PC-3 (cell line): Measurements from ENCODE around the gene ABHD18. TPM values are rescaled to one million over a fixed set of nuclear protein-coding genes. Genes with fewer than 3 reads are reported as not detected.

Experiments
- ATAC-seq: fragments of 200-7000 bp; cut with Tn5 transposase; 2 replicates; pipeline ENCODE4 v1.9.1; 2020; ENCODE audit warnings: mild to moderate bottlenecking, moderate library complexity
- Bru-seq: library from RNA; stranded (reverse); fragments of 400-500 nt; gene quantifications from one replicate; lab custom pipeline; 2021; lab: Mats Ljungman, UMichigan
- BruChase-seq, 2 experiments: library from RNA; stranded (reverse); fragments of 400-500 nt; gene quantifications; one replicate each; lab custom pipeline; 2021; lab: Mats Ljungman, UMichigan
- BruUV-seq: library from RNA; stranded (reverse); fragments of 400-500 nt; replicated peaks from 2 replicates; lab custom pipeline; 2021; lab: Mats Ljungman, UMichigan
- CTCF ChIA-PET: fragments of 300-600 bp; sonication (Branson Sonifier 250); formaldehyde crosslinking; loops from one replicate; lab custom pipeline; 2022; ENCODE audit warnings: antibody characterized with exemption; lab: Charles Lee
- POLR2A ChIA-PET: fragments of 300-600 bp; sonication (Branson Sonifier 250); formaldehyde crosslinking; loops from one replicate; lab custom pipeline; 2022; ENCODE audit warnings: antibody characterized with exemption; ENCODE audit not compliant: unreplicated experiment; lab: Charles Lee
- DNase-seq: peaks from one replicate; pipeline ENCODE4 v3.0.0-alpha.2; 2015
- H2AFZ ChIP-seq: fragments of 300-600 bp; sonication (generic); 2 replicates; pipeline ENCODE4 v1.6.0; 2016; ENCODE audit warnings: antibody characterized with exemption, low read length
- H3F3A ChIP-seq: fragments of 300-600 bp; sonication (generic); one replicate; pipeline ENCODE4 v1.6.0; 2017; ENCODE audit warnings: antibody characterized with exemption, low read length, control low read depth, mild to moderate bottlenecking; ENCODE audit not compliant: unreplicated experiment
- H3K27ac ChIP-seq: fragments of 300-600 bp; sonication (generic); 2 replicates; pipeline ENCODE4 v1.5.1; 2016; ENCODE audit warnings: mild to moderate bottlenecking, low read length
- H3K27me3 ChIP-seq: fragments of 300-600 bp; sonication (generic); 2 replicates; pipeline ENCODE4 v1.6.1; 2016; ENCODE audit warnings: low read length, mixed read lengths
- H3K36me3 ChIP-seq: fragments of 300-600 bp; sonication (generic); 2 replicates; pipeline ENCODE4 v1.6.1; 2016; ENCODE audit warnings: low read depth, mixed run types, low read length, mixed read lengths
- H3K4me1 ChIP-seq: fragments of 300-600 bp; sonication (generic); 2 replicates; pipeline ENCODE4 v1.5.1; 2016; ENCODE audit warnings: low read length; ENCODE audit not compliant: insufficient read depth
- H3K4me2 ChIP-seq: fragments of 300-600 bp; sonication (generic); 2 replicates; pipeline ENCODE4 v1.6.0; 2016; ENCODE audit warnings: low read length
- H3K4me3 ChIP-seq: fragments of 300-600 bp; sonication (generic); 2 replicates; pipeline ENCODE4 v1.5.1; 2016; ENCODE audit warnings: mild to moderate bottlenecking, low read length, mixed read lengths
- H3K79me2 ChIP-seq: fragments of 300-600 bp; sonication (generic); 2 replicates; pipeline ENCODE4 v1.6.1; 2017; ENCODE audit warnings: low read length, mixed read lengths
- H3K9ac ChIP-seq: fragments of 300-600 bp; sonication (generic); 2 replicates; pipeline ENCODE4 v1.6.0; 2016; ENCODE audit warnings: mild to moderate bottlenecking, low read length
- H3K9me2 ChIP-seq: fragments of 300-600 bp; sonication (generic); replicated peaks from 2 replicates; pipeline ENCODE4 v1.6.1; 2016; ENCODE audit warnings: mixed run types, low read length, mixed read lengths
- H3K9me3 ChIP-seq: fragments of 300-600 bp; sonication (generic); 2 replicates; pipeline ENCODE4 v1.6.1; 2016; ENCODE audit warnings: low read length, mixed read lengths
- H4K20me1 ChIP-seq: fragments of 300-600 bp; sonication (generic); 2 replicates; pipeline ENCODE4 v1.6.1; 2016; ENCODE audit warnings: low read length, mixed read lengths
- EZH2 ChIP-seq: fragments of 300-600 bp; sonication (generic); IDR thresholded peaks from one replicate; pipeline ENCODE4 v1.6.1; 2017; ENCODE audit warnings: antibody characterized with exemption, mild to moderate bottlenecking, low read length; ENCODE audit not compliant: unreplicated experiment
- EZH2phosphoT487 ChIP-seq: fragments of 300-600 bp; sonication (generic); IDR thresholded peaks from 2 replicates; pipeline ENCODE4 v1.6.1; 2018; ENCODE audit warnings: mild to moderate bottlenecking, antibody characterized with exemption, low read length, borderline replicate concordance
- intact Hi-C: fragments of 100-400 bp; cut with micrococcal nuclease; formaldehyde crosslinking; loops from 2 replicates; pipeline ENCODE4 v1.9.0; 2023
- long read RNA-seq: library from polyadenylated mRNA; unstranded; transcript quantifications from one replicate; pipeline ENCODE4 v2.0.0, GENCODE V29; 2021; ENCODE audit not compliant: unreplicated experiment
- total RNA-seq: library from RNA; depleted of rRNA; stranded (reverse); fragments of >200 nt; gene quantifications from 2 replicates; pipeline ENCODE4 v1.2.3, GENCODE V29; 2014; rRNA removed
- TF ChIP-seq, protein P1 (sequence below): fragments of 300-600 bp; sonication (generic); conservative IDR thresholded peaks from 2 replicates; pipeline ENCODE4 v1.5.1; 2017; ENCODE audit warnings: antibody characterized with exemption, low read depth, mild to moderate bottlenecking, low read length

Gene ABHD18
- total RNA-seq (3.3 and 6.2 TPM in 2 replicates), Bru-seq, nascent RNA (percentile 60 among the genes with signal in this experiment), BruChase-seq, experiment 1, labeled RNA remaining after a 6-hour chase (percentile 63 among the genes with signal in this experiment), BruChase-seq, experiment 2, labeled RNA remaining after a 2-hour chase (percentile 66 among the genes with signal in this experiment)
- long read RNA-seq, full-length matches to known transcripts: 3 of 12 reads
- long read RNA-seq, partial matches to known transcripts: 5 of 12 reads
- long read RNA-seq, other reads (novel, unspliced or antisense): 4 of 12 reads

DNA sequence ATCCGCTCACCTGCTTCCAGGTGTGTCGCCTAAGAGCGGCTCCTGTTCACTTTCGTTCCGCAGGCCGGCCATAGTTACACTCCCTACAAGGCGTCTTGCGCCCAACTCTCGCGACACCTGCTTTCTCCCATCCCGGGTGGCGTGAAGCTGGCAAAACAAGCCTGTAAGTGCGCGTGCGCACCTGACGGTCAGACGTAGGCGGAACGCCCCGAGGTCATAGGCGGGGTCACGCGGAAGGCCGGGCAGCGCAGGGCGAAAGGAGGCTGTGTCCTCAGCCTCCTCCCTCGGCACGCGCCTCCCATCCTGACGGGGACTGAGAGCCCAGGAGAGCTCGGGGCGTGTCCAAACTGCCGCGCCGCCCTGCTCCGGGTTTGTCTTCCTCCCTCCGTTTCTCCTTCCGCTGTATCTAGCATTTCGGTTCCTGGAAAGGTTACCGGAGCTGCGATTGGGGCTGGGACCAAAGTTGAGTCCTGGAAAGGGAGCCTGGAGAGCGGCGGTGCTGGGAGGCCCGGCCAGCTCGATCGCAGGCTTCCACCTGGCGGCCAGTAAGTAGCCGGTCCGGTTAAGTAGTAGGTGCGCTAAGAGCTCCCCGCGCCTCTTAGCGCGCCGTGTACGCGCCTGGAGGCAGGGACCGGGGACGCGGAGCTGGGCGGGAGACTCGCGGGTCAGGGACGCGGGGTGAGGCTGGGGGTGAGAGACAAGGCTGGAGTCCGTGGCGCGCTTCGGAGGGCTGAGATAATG lies at the start of gene ABHD18, which contains the start of gene MFSD8:
TSS of gene ABHD18 (plus strand) at position 345 of the 741 bp plus-strand sequence. CDS start 17,550 bp downstream, outside the sequence.
TSS of gene MFSD8 (minus strand) at position 112 of the 741 bp plus-strand sequence. CDS start at position 72, 40 bp downstream.
- H3K9me3 ChIP-seq: no peaks in the 10 kb centered on the region
- DNase-seq: peak; percentile 98
- BruUV-seq: TSS peak; percentile 70
- peak within 1 kb of the TSS; percentile 95 for H3K4me3 ChIP-seq
- peak; percentile 96 for ATAC-seq
- peak within 1 kb of the TSS; percentile 92 for H2AFZ ChIP-seq
- TF ChIP-seq, protein P1, sequence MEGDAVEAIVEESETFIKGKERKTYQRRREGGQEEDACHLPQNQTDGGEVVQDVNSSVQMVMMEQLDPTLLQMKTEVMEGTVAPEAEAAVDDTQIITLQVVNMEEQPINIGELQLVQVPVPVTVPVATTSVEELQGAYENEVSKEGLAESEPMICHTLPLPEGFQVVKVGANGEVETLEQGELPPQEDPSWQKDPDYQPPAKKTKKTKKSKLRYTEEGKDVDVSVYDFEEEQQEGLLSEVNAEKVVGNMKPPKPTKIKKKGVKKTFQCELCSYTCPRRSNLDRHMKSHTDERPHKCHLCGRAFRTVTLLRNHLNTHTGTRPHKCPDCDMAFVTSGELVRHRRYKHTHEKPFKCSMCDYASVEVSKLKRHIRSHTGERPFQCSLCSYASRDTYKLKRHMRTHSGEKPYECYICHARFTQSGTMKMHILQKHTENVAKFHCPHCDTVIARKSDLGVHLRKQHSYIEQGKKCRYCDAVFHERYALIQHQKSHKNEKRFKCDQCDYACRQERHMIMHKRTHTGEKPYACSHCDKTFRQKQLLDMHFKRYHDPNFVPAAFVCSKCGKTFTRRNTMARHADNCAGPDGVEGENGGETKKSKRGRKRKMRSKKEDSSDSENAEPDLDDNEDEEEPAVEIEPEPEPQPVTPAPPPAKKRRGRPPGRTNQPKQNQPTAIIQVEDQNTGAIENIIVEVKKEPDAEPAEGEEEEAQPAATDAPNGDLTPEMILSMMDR: peak; percentile 46; the same call in 1 of the 2 replicates
- TF ChIP-seq EZH2phosphoT487: no peak
- no peak for TF ChIP-seq EZH2
- no peaks in the 10 kb centered on the region for H4K20me1 ChIP-seq
- no peaks in the 10 kb centered on the region for H3F3A ChIP-seq
- H3K36me3 ChIP-seq: no peaks in the 10 kb centered on the region
- H3K27me3 ChIP-seq: no peaks in the 10 kb centered on the region
- intact Hi-C loops: loop anchor here (1.0 to 5.0 kb wide), 2 partner anchors 83 to 183 kb away; partner anchors contain the start of genes HSPA4L and PLK4
- ChIA-PET CTCF (interaction anchor here (0.6 to 0.9 kb wide), 4 partner anchors 33 to 474 kb away, joined by 3 to 8 read pairs (median 4); no protein-coding TSS in a partner anchor), POLR2A (interaction anchor here (0.6 kb wide), 1 partner anchor 202 kb away, joined by 4 read pairs; no protein-coding TSS in a partner anchor)
- peak within 1 kb of the TSS; percentile 96 for H3K4me2 ChIP-seq
- peak within 1 kb of the TSS; percentile 95 for H3K9ac ChIP-seq
- no peaks in the 10 kb centered on the region for H3K9me2 ChIP-seq
- H3K27ac ChIP-seq: peak within 1 kb of the TSS; percentile 73
- 0 out of 2 replicates have a peak, but pooled peaks cover 5% of the 10 kb centered on the region for H3K4me1 ChIP-seq
- peaks cover 72% of the 10 kb centered on the region for H3K79me2 ChIP-seq

DNA sequence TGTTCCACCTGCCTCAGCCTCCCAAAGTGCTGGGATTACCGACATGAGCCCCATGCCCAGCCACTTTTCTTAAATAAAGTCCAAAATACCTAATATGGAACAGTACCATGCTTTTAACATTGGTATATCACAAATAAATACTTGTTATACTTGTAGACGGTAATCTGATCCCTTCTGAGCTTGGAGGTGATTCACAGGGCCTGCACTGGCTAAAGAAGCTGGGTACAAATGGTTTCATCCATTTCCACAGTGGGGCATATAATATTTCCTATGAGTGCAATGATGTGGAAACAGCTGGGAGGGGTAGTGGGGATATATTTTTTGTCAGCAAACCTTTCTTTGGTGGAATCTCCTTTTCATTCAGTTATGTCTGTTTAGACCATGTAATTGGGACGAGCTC lies 48.7 kb upstream of the ABHD18 start:
- CTCF ChIA-PET: no interaction called here
- no peak overlapping the region for H2AFZ ChIP-seq
- H3K36me3 ChIP-seq: no peaks in the 10 kb centered on the region
- no peak overlapping the region for H3K4me3 ChIP-seq
- no peaks in the 10 kb centered on the region for H3K27me3 ChIP-seq
- no peaks in the 10 kb centered on the region; the same call in 1 of the 2 replicates for H3K4me1 ChIP-seq
- no peaks in the 10 kb centered on the region for H3F3A ChIP-seq
- H3K4me2 ChIP-seq: no peak overlapping the region
- no peaks in the 10 kb centered on the region for H4K20me1 ChIP-seq
- TF ChIP-seq, protein P1: no peak
- no peak for TF ChIP-seq EZH2
- TF ChIP-seq EZH2phosphoT487: no peak
- H3K27ac ChIP-seq: no peak overlapping the region
- DNase-seq (no peak), ATAC-seq (no peak)
- POLR2A ChIA-PET: no interaction called here
- no peak overlapping the region for H3K9ac ChIP-seq
- H3K9me2 ChIP-seq: no peaks in the 10 kb centered on the region
- BruUV-seq: no TSS peak
- intact Hi-C loops: no loop called here
- no peaks in the 10 kb centered on the region for H3K9me3 ChIP-seq
- H3K79me2 ChIP-seq: no peaks in the 10 kb centered on the region
